H1 (cell line): ENCODE data around the gene POGLUT2. TPM values are rescaled to one million over a fixed set of nuclear protein-coding genes. Genes with fewer than 3 reads are reported as not detected.

ENCODE experiments used
- CHD1 ChIP-seq: IDR thresholded peaks from 2 replicates; pipeline ENCODE4 v1.6.1; 2012; ENCODE audit warnings: low read depth, low read length, improper control_type of control experiment
- polyA plus RNA-seq, 7 experiments: library from polyadenylated mRNA; depleted of rRNA in 3 of 7; stranded (reverse) in 5 of 7; unstranded in 2 of 7; fragments of >200 nt in 5 of 7; fragments of 200-250 nt in 2 of 7; gene quantifications; 1 replicate in 5 of 7; 2 replicates in 1 of 7; 4 replicates in 1 of 7; pipeline versions ENCODE4 v1.2.1 to v1.2.3, GENCODE V29; 2011 to 2013; ENCODE audit warnings: missing spikeins in 2 of 7, mixed read lengths in 2 of 7
- total RNA-seq: library from RNA; stranded (reverse); fragmentation: NEBNext Ultra II Directional; extraction: Animal tissue kit (Norgen Biotek cat#: 25700); gene quantifications from 2 replicates; pipeline ENCODE4 v1.2.1, GENCODE V29; 2021

POGLUT2 gene
- total and polyA plus RNA-seq, 2 of the 8 experiments (the other 6 are each of a cell fraction or from before 2014, with no cell fraction given), result 9.9 to 22.3 TPM

- no peak for TF ChIP-seq CHD1
- TF ChIP-seq, all 59 proteins: peak for 0
These were observed 56.7 kb downstream of the POGLUT2 start (continued) for GRCh38 chr13:102742101-102742500.

Other genes starting within 250 kb of the POGLUT2 start
- gene TPP2, start 202.0 kb downstream of the POGLUT2 start, total RNA-seq, result 80.4 and 85.7 TPM in 2 replicates
- 10.7 and 15.9 TPM in 2 replicates for gene TPP2, start 202.0 kb downstream of the POGLUT2 start, polyA plus RNA-seq (2011; rRNA removed)
- not detected in 2 replicates for gene METTL21C, start 103.9 kb downstream of the POGLUT2 start, total RNA-seq
- gene METTL21C, start 103.9 kb downstream of the POGLUT2 start, polyA plus RNA-seq (2011; rRNA removed), result not detected in 2 replicates
- gene TEX30, start 25.2 kb downstream of the POGLUT2 start, total RNA-seq, result 8.5 and 10.3 TPM in 2 replicates
- gene TEX30, start 25.2 kb downstream of the POGLUT2 start, polyA plus RNA-seq (2011; rRNA removed), result 2.9 and 6.5 TPM in 2 replicates
- gene BIVM, start 143 bp upstream of the POGLUT2 start, total RNA-seq, result 5.4 and 5.5 TPM in 2 replicates
- gene BIVM, start 143 bp upstream of the POGLUT2 start, polyA plus RNA-seq (2011; rRNA removed), result 1.3 and 1.8 TPM in 2 replicates
- 24.4 and 28.3 TPM in 2 replicates for gene ERCC5, start 47.1 kb upstream of the POGLUT2 start, total RNA-seq
- gene ERCC5, start 47.1 kb upstream of the POGLUT2 start, polyA plus RNA-seq (2011; rRNA removed), result 3.7 and 3.8 TPM in 2 replicates